ENCODE measurements around the gene PCDHGB6. TPM values are rescaled to one million over a fixed set of nuclear protein-coding genes. Genes with fewer than 3 reads are reported as not detected.
"Not testable (repeated sequence)": the region's sequence is repeated elsewhere in the genome, so short reads cannot be mapped to it uniquely, and the experiment has no call there.

The PCDHGB6 gene
- total and polyA plus RNA-seq, 9 donors, result 2.8 to 6.0 (median 4.1) TPM

- WGBS (ENCODE audit: insufficient coverage), result 80% methylated on average over 3 of the region's 10 CpGs
- H3K27me3 ChIP-seq (ENCODE audit: control insufficient read depth, insufficient read depth, low read length), result peaks cover 14% of the 10 kb centered on the region
- H3K36me3 ChIP-seq (ENCODE audit: control insufficient read depth, insufficient read depth, low read length), result no peaks in the 10 kb centered on the region
- DNase-seq, result no peak
- no peak overlapping the region for H3K4me3 ChIP-seq (ENCODE audit: low read length)
- H3K4me1 ChIP-seq (ENCODE audit: control insufficient read depth, insufficient read depth, low read length), result no peaks in the 10 kb centered on the region
- no peak overlapping the region for H3K27ac ChIP-seq (ENCODE audit: low read length)
- H3K9me3 ChIP-seq (replicated peaks; ENCODE audit: control insufficient read depth, low read depth, low read length), result peaks cover 83% of the 10 kb centered on the region
Measured at GRCh38 chr5:141388661-141389060, 19.2 kb upstream of the PCDHGB6 start.

GRCh38 chr5:141389153-141390042 is 18.4 kb upstream of the PCDHGB6 start:
- no peak overlapping the region for H3K27ac ChIP-seq (ENCODE audit: low read length)
- H3K36me3 ChIP-seq (ENCODE audit: control insufficient read depth, insufficient read depth, low read length), result no peaks in the 10 kb centered on the region
- H3K27me3 ChIP-seq (ENCODE audit: control insufficient read depth, insufficient read depth, low read length), result peaks cover 14% of the 10 kb centered on the region
- no peak overlapping the region for H3K4me3 ChIP-seq (ENCODE audit: low read length)
- H3K9me3 ChIP-seq (replicated peaks; ENCODE audit: control insufficient read depth, low read depth, low read length), result peaks cover 83% of the 10 kb centered on the region
- DNase-seq, result no peak
- no peaks in the 10 kb centered on the region for H3K4me1 ChIP-seq (ENCODE audit: control insufficient read depth, insufficient read depth, low read length)
- WGBS (ENCODE audit: insufficient coverage), result 38% methylated on average over 75 of the region's 77 CpGs

- WGBS (ENCODE audit: insufficient coverage), result 22% methylated on average over 31 of the region's 38 CpGs
- no peak within 1 kb of the TSS for H3K4me3 ChIP-seq (ENCODE audit: low read length)
- no peak within 1 kb of the TSS for H3K27ac ChIP-seq (ENCODE audit: low read length)
- H3K9me3 ChIP-seq (replicated peaks; ENCODE audit: control insufficient read depth, low read depth, low read length), result peaks cover 75% of the 10 kb centered on the region
- H3K36me3 ChIP-seq (ENCODE audit: control insufficient read depth, insufficient read depth, low read length), result no peaks in the 10 kb centered on the region
- H3K4me1 ChIP-seq (ENCODE audit: control insufficient read depth, insufficient read depth, low read length), result no peaks in the 10 kb centered on the region
- H3K27me3 ChIP-seq (ENCODE audit: control insufficient read depth, insufficient read depth, low read length), result peaks cover 14% of the 10 kb centered on the region
- no peak for DNase-seq
Measured at GRCh38 chr5:141392429-141393198, 15.2 kb upstream of the PCDHGB6 start, which contains the start of gene PCDHGA8. Gene PCDHGA8, plus strand, starts transcription at chr5:141392633. Its CDS starts 181 bp downstream, at chr5:141392814.

- Histone ChIP-seq H3K27ac (ENCODE audit: low read length) (no peak overlapping the region), H3K36me3 (ENCODE audit: control insufficient read depth, insufficient read depth, low read length) (no peaks in the 10 kb centered on the region), H3K4me3 (ENCODE audit: low read length) (no peak overlapping the region), H3K4me1 (ENCODE audit: control insufficient read depth, insufficient read depth, low read length) (no peaks in the 10 kb centered on the region), H3K9me3 (replicated peaks; ENCODE audit: control insufficient read depth, low read depth, low read length) (peaks cover 77% of the 10 kb centered on the region), H3K27me3 (ENCODE audit: control insufficient read depth, insufficient read depth, low read length) (peaks cover 16% of the 10 kb centered on the region)
- 59% methylated on average over 11 of the region's 21 CpGs for WGBS (ENCODE audit: insufficient coverage)
- no peak for DNase-seq
Measured at GRCh38 chr5:141393267-141393666, 14.6 kb upstream of the PCDHGB6 start.

GRCh38 chr5:141394401-141395187 is 13.2 kb upstream of the PCDHGB6 start:
- DNase-seq; H3K36me3 ChIP-seq (ENCODE audit: control insufficient read depth, insufficient read depth, low read length); H3K4me3 ChIP-seq (ENCODE audit: low read length); H3K27ac ChIP-seq (ENCODE audit: low read length); H3K4me1 ChIP-seq (ENCODE audit: control insufficient read depth, insufficient read depth, low read length): not testable (repeated sequence)
- H3K9me3 ChIP-seq (replicated peaks; ENCODE audit: control insufficient read depth, low read depth, low read length), result peaks cover 76% of the 10 kb centered on the region
- peaks cover 21% of the 10 kb centered on the region for H3K27me3 ChIP-seq (ENCODE audit: control insufficient read depth, insufficient read depth, low read length)
- WGBS (ENCODE audit: insufficient coverage), result 42% methylated on average over 25 of the region's 53 CpGs

GRCh38 chr5:141397756-141398551 is 9.9 kb upstream of the PCDHGB6 start, which contains the start of gene PCDHGB5:
Gene PCDHGB5, plus strand, starts transcription at chr5:141397947. Its CDS starts 181 bp downstream, at chr5:141398128.
- H3K36me3 ChIP-seq (ENCODE audit: control insufficient read depth, insufficient read depth, low read length); H3K4me3 ChIP-seq (ENCODE audit: low read length); DNase-seq; H3K27ac ChIP-seq (ENCODE audit: low read length); H3K4me1 ChIP-seq (ENCODE audit: control insufficient read depth, insufficient read depth, low read length): not testable (repeated sequence)
- peaks cover 75% of the 10 kb centered on the region for H3K9me3 ChIP-seq (replicated peaks; ENCODE audit: control insufficient read depth, low read depth, low read length)
- WGBS (ENCODE audit: insufficient coverage), result 2% methylated on average over 9 of the region's 43 CpGs
- H3K27me3 ChIP-seq (ENCODE audit: control insufficient read depth, insufficient read depth, low read length), result peaks cover 18% of the 10 kb centered on the region

GRCh38 chr5:141398608-141399007 is 9.2 kb upstream of the PCDHGB6 start:
- no peak for DNase-seq
- H3K27me3 ChIP-seq (ENCODE audit: control insufficient read depth, insufficient read depth, low read length), result peaks cover 17% of the 10 kb centered on the region
- H3K9me3 ChIP-seq (replicated peaks; ENCODE audit: control insufficient read depth, low read depth, low read length), result peaks cover 75% of the 10 kb centered on the region

GRCh38 chr5:141399555-141400258 is 8.1 kb upstream of the PCDHGB6 start:
- Histone ChIP-seq H3K27ac (ENCODE audit: low read length) (no peak overlapping the region), H3K4me3 (ENCODE audit: low read length) (no peak overlapping the region), H3K4me1 (ENCODE audit: control insufficient read depth, insufficient read depth, low read length) (no peaks in the 10 kb centered on the region), H3K36me3 (ENCODE audit: control insufficient read depth, insufficient read depth, low read length) (no peaks in the 10 kb centered on the region), H3K9me3 (replicated peaks; ENCODE audit: control insufficient read depth, low read depth, low read length) (peaks cover 76% of the 10 kb centered on the region), H3K27me3 (ENCODE audit: control insufficient read depth, insufficient read depth, low read length) (peaks cover 17% of the 10 kb centered on the region)
- 26% methylated on average over 61 of the region's 61 CpGs for WGBS (ENCODE audit: insufficient coverage)
- DNase-seq, result no peak

More at GRCh38 chr5:141398608-141399007, 9.2 kb upstream of the PCDHGB6 start:
- WGBS (ENCODE audit: insufficient coverage), result 24% methylated on average over 13 of the region's 15 CpGs
- Histone ChIP-seq H3K4me3 (ENCODE audit: low read length) (no peak overlapping the region), H3K4me1 (ENCODE audit: control insufficient read depth, insufficient read depth, low read length) (no peaks in the 10 kb centered on the region), H3K36me3 (ENCODE audit: control insufficient read depth, insufficient read depth, low read length) (no peaks in the 10 kb centered on the region), H3K27ac (ENCODE audit: low read length) (no peak overlapping the region)
